SIG-M5 treated with dmso at 0.1 percent for 504 hours (cell line): ENCODE results near the gene RCCD1.

Experiments used
- DNase-seq: peaks from one replicate; lab custom pipeline; 2025; ENCODE audit not compliant: unreplicated experiment; lab: John Stamatoyannopoulos, UW

RCCD1 gene

GRCh38 chr15:90962021-90962420 lies 7.3 kb downstream of the RCCD1 start:
- no peak for DNase-seq

GRCh38 chr15:90966262-90966661 lies 11.6 kb downstream of the RCCD1 start:
- no peak for DNase-seq

- no peak for DNase-seq
These were observed 12.5 kb downstream of the RCCD1 start for GRCh38 chr15:90967206-90967605.

GRCh38 chr15:90968434-90968833 lies 13.8 kb downstream of the RCCD1 start:
- DNase-seq = no peak

GRCh38 chr15:90970274-90970673 lies 15.6 kb downstream of the RCCD1 start:
- DNase-seq = no peak

- no peak for DNase-seq
These were observed 17.4 kb downstream of the RCCD1 start for GRCh38 chr15:90972133-90972532.

- no peak for DNase-seq
These were observed 19.5 kb downstream of the RCCD1 start for GRCh38 chr15:90974216-90974615.

GRCh38 chr15:90979582-90979981 lies 24.9 kb downstream of the RCCD1 start:
- DNase-seq = no peak

- no peak for DNase-seq
These were observed 27.0 kb downstream of the RCCD1 start for GRCh38 chr15:90981681-90982080.

GRCh38 chr15:90982135-90982534 lies 27.5 kb downstream of the RCCD1 start:
- DNase-seq = peak; percentile 38

GRCh38 chr15:90986790-90987507 lies 32.3 kb downstream of the RCCD1 start:
- DNase-seq = no peak

GRCh38 chr15:90987561-90988141 lies 33.0 kb downstream of the RCCD1 start:
- no peak for DNase-seq

- no peak for DNase-seq
These were observed 33.6 kb downstream of the RCCD1 start for GRCh38 chr15:90988296-90988695.

GRCh38 chr15:90989040-90989768 lies 34.5 kb downstream of the RCCD1 start:
- no peak for DNase-seq

- no peak for DNase-seq
These were observed 35.8 kb downstream of the RCCD1 start for GRCh38 chr15:90990446-90990845.

GRCh38 chr15:90991587-90992285 lies 37.1 kb downstream of the RCCD1 start:
- DNase-seq = no peak

GRCh38 chr15:90994059-90994416 lies 39.4 kb downstream of the RCCD1 start:
- DNase-seq = no peak

GRCh38 chr15:90994417-90995311 lies 40.0 kb downstream of the RCCD1 start, which contains the start of gene PRC1:
Gene PRC1 (minus strand): TSS chr15:90994535. CDS start chr15:90994417, 118 bp downstream.
- peak; percentile 97 for DNase-seq

GRCh38 chr15:90998737-90999136 lies 44.1 kb downstream of the RCCD1 start:
- no peak for DNase-seq

- DNase-seq = no peak
These were observed 46.5 kb downstream of the RCCD1 start for GRCh38 chr15:91001209-91001608.

- no peak for DNase-seq
These were observed 52.6 kb downstream of the RCCD1 start for GRCh38 chr15:91007266-91007665.
